GM19452 (cell line): Measurements from ENCODE around the gene CHCHD4.

Experiments used
- ATAC-seq: cut with Tn5 transposase; IDR thresholded peaks from one replicate; pipeline ENCODE4 v1.9.1; 2021; ENCODE audit not compliant: unreplicated experiment

Gene CHCHD4

DNA sequence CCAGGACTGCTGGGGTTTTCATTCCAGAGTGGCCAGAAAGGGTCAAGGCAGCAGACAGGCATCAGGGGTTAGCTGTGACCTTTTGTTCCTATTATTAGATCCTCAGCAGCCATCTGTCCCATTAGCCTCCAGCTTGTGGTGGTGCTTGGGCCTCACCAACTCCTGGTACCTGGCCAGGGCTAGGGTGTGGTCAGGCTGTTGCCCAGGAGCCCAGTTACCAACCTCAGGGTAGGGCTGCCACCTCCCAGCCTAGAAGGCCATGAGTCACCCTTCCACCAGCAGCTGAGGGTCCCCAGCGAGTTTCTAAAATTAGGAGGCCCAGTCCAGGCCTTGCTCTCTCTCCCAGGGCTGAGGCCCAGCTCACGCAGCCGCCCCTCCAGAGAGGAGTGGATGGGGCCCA lies 12.3 kb upstream of the CHCHD4 start:
- no peak for ATAC-seq

DNA sequence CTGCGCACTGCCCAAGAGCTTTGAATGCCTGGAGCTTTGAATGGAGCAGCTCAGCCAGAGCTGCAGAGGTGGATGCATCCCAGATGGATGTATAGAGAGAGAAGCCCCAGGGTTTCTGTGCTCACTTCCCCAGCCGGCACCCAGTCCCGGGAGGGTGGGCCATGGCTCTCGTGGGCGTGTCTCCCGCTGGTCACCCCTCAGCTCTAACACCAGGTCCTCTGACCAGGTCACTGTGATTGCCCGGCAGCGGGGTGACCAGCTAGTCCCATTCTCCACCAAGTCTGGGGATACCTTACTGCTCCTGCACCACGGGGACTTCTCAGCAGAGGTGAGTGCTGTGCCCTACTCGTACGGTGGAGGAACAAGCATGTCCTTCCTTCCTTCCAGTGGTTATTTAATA lies 10.9 kb upstream of the CHCHD4 start:
- no peak for ATAC-seq

DNA sequence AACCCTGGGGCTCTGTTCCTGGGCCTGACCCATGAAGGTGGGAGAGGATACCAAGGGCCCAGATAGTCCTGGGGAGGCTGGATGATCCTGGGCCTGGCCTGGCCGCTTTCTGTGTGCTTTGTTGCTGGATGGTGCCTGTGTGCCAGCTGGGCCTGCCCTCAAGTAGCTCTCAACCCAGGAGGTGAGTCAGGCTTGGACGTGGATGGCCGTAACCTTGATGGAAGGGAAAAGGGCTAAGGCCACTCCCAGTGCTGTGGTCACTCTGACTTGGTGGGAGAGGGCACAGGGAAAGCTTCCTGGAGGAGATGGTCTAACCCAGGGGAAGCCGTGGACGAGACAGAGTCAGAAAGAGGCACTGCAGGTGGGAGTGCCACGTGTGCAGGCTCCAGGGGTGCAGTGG lies 9.6 kb upstream of the CHCHD4 start:
- no peak for ATAC-seq

DNA sequence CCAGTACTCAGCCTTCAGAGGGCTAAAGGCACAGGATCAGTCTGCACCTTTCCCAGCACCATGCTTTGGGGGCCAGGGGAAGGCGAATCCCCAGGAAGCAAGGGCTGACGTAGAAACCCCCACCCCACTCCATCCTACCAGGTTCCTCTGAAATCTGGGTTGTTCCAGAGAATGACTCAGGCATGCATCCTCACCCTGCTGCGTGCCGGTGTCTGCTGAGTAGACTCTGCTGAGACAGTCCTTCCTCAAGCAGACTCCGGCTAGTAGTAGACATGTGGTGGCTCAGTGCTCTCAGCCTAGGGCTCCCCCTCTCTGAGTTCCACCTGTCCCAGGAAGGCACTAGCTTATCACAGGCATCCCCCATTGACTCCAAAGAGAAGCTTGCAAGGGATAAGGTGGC lies 9.2 kb upstream of the CHCHD4 start:
- ATAC-seq, result no peak

DNA sequence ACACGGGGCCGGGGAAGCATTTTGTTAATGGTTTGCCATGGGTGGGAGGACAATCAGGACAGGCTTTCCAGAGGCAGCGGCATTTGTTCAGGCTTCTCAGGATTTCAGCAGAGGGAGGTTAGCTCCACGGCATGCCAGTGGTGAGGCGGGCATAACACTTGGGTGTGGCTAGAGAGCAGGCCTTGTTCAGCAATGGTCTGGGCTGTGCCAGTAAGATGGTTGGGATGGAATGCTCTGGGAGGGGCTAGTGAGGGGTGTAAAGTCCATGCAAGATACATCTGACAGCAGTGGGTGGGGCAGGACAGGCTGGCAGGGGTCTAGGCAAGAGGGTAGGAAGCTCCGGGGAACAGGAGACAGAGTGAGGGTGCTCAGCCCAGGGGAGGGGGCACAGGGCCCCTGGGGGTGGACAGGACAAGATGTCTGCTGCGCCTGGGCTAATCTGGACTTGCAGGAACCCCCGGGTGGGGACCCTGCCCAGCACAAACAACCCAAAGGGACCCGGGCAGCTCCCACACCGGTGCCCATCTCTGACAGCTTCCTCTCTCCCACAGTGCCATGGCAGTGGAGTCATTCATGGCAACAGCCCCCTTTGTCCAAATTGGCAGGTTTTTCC lies 8.6 kb upstream of the CHCHD4 start:
- no peak for ATAC-seq

DNA sequence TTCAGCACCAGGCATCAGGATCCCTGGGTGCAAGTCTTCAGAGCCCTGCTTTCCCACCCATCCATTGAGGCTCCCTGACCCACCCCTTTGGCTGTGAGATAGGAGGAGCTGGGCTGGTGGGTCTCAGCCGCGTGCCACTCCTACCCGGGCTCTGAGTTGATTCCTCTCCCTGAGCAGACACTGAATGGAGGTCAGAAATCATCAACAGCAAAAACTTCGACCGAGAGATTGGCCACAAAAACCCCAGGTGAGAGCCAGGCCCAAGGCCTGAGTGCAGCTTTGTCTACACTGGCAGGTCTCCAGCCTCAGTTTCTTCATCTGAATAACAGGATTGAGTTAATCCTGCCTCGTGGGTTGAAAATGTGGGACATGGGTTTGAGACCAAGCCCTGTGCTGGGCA lies 8.0 kb upstream of the CHCHD4 start:
- ATAC-seq, result no peak

DNA sequence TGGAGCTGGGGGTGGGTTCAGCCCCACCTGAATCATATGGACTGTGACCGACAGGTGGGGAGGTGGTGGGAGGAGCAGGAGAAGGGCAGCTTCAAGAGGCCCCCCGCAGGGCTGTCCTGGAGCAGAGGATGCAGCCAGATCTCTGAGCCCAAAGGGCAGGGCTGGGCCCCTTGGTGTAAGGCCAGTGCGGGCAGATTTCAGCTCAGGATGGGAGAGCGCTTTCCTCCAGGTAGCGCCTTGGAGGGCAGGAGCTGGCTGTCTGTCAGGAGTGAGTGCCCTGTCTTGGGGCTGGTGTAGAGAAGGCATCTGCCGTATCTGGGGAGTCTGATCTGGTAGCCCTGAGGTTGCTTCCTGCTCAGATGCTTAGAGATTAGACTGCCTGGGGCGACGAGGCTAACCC lies 7.5 kb upstream of the CHCHD4 start:
- no peak for ATAC-seq

DNA sequence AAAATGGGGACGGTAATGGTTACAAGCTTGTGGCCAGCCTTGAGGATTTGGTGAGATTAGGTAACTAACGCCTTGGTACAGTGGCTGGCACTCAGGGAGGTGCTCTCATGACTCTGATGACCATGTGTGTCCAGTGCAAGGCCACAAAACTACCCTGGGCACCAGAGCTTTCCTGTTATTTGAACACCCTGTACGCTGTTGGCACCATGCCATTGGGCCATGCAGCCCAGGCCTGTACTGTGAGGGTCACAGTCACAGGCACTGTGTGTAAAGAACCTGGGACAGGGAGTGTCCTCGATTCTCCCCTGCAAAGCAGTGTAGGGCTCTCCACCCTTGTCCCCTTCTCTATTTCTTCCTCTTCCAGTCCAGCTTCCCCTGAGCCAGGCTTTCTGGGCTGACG lies 6.5 kb upstream of the CHCHD4 start:
- ATAC-seq, result no peak

DNA sequence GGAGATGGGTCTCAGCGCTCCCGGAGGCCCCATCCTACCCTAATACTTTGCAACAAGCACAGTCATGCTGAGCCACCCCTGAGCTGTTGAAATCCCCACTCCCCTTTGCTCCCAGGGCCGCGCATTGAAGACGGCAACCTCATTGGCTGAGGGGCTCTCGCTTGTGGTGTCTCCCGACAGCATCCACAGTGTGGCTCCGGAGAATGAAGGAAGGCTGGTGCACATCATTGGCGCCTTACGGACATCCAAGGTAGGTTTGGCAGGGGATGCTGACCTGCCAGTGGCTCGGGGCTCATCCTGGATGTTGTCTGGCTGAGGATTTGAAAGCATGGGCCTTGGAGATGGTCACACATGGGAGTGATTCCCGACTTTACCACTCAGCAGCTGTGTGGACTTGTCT lies 6.0 kb upstream of the CHCHD4 start:
- ATAC-seq, result no peak

DNA sequence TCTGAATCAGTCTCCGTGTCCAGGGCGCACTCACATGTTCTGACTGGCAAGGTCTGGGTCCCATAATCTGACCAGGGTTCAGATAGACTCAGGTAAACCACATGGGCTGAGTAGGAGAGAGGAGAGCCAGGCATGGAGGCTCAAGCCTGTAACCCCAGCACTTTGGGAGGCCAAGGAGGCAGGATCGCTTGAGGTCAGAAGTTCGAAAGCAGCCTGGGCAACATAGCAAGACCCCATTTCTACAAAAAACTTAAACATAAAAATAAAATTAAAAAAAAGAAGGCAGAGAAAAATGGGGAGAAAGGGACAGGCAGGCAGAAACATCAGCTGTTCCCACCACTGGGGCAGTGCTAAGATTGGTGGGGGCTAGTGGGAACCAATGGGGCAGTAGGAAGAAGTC lies 5.6 kb upstream of the CHCHD4 start:
- ATAC-seq, result no peak

DNA sequence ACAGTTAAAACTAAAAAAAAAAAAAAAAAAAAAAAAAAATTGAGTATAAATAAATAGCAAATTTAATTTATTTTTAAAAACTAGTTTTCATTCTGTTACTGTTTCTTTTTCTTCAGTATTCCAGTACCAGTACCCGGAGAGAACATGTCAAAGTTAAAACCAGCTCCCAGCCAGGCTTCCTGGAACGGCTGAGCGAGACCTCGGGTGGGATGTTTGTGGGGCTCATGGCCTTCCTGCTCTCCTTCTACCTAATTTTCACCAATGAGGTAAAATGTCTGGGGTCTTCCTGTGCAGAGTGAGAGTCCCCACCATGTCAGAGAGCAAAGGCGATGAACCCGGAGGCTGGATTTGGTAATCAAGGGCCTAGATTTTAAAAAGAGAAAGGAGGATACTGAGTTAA lies 4.6 kb upstream of the CHCHD4 start:
- ATAC-seq, result no peak

DNA sequence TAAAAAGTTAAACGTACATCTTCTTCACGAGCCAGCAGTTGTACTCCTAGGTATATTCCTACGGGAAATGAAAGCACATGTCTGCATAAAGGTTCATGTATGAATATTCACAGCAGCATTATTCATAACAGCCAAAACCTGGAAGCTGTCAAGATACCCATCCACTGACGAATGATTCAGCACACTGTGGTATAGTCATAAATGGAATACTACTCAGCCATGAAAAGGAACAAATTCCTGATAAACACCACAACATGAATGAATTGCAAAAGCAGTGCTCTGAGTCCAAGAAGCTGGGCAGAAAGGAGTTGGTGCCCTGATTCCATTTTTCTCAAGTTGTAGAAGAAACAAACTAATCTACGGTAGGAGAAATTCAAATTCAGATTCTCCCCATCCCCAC lies 4.1 kb upstream of the CHCHD4 start:
- ATAC-seq, result no peak

DNA sequence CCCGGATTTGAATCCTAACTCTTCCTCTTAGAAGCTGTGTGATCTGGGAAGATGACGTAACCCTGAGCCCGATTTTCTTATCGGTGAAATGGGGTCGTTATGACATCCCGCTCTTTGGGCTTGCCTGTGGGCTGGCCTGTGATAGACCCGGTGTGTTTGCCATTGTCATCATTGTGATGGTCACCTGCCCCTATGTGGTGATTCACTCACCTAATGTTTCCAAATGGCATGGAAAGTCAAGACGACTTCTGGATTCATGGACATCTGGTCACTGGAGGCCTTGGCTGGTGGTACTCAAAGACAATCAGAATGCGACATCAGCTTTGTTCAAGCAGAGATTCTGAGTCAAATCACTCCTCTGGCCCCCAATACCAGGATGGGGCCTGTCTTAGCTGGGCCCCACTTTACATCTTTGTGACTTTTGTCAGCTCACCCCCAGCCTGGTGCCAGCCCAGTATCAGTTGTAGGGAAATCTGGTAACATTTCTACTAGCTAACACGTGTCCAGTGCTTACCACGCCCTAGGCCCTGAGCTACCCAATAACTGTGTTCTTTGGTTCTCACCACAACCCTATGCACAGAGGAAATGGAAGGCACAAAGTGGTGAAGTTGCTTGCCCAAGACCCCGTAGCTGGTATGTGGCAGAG lies 3.0 kb upstream of the CHCHD4 start:
- ATAC-seq, result no peak

DNA sequence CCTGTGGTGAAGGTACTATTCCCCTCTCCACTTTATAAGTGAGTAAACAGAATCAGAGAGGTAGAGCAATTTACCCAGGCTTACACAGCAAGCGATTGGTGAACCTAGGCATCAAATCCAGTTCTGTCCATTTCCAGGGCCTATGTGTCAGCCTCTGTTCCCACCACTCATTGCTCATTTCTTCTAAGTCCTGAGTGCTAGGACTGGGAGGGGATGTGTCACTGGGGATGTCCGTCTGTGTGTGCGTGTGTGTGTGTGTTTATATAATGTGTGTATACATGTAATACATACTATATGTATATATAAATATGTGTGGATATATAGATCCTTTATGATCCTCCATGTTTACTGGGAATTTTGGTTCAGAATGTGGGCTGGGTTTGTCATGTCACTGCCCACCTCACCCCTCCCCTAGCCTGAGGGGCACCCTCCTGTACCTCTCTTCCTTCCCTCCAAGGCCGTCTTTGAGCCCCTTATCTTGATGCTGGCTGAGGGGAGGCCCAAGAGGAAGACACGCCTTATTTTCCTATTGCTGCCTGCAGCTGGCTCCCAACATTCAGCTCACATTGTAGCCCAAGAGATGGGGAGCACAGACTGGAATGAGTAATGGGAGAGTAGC lies 2.3 kb upstream of the CHCHD4 start:
- ATAC-seq, result no peak

DNA sequence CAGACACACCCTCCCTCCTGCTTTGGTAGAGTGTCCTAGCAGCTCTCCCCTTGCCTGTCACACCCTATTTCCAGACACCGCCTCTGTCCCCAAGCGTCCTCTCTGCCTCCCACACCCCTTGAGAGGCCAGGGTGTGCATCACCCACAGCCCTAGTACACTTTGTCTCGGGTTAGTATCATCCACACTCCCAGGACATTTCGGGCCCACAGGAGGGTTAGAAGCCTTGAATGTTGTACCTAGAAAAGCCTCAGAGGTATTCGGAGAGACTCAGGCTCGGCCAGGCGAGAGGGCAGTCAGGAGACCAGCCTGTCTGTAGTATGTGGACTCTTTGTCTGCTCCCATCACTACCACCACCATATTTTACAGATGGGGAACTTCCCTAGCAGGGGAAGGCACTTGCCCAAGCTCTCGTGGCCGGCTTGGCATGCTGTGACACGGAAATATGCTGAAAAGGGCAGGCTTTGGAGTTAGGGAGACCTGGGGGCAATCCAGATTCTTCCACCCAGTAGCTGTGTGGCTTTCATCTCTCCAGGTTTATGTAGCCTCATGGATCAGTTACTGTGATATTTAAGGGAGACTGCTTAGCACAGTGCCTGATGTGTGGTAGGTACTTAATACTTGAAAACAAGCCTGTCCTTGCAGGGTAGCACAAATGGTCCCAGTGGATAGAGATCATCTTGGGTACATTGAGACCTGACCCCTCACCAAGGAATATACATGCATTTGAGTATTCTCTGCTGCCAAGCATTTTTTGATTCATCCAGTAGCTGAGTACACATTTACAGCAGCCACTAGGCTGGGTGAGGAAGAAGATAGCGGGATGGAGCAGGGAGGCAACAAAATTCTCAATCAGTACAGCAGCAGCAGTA lies 1.6 kb upstream of the CHCHD4 start:
- no peak for ATAC-seq

DNA sequence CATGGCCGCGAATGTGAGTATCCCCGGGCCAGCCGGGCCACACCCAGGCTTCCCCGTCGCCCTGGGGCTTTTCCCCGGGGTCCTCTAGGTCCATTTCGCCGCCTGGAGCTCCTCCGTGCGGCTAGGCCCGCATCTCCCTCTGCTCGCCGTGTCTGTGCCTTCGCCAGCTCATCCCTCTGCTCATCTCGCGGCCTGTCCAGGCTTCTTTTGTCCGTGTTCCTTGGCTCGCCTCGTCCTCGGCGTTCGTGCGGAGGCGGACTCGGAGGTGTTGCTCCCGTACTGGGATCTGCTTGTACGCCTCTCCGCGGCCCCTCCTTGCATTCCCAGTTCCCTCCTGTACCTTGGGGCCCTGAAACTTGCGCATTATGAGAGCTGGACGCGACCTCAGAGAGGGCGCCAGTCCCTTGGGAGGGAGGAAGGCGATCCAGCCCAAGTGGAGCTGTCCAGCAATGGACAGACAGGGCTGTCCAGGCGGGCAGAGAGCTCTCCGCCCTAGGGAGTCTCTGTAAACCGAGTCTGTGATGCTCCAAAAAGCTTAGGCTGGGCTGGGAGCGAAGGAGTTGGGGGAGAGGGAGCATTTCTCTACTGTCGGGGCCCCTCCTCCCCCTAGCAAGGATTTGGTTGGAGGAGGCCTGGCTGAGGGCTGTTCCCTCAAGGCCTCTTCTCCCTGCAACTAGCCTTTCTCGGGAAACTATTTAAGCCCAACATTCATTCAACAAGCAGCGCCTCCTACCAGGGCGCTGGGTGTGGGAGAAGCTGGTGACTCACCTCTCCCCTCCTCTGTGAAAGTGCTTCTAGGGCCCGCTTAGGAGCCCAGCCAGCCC lies 735 bp upstream of the CHCHD4 start:
- peak; percentile 28 for ATAC-seq

DNA sequence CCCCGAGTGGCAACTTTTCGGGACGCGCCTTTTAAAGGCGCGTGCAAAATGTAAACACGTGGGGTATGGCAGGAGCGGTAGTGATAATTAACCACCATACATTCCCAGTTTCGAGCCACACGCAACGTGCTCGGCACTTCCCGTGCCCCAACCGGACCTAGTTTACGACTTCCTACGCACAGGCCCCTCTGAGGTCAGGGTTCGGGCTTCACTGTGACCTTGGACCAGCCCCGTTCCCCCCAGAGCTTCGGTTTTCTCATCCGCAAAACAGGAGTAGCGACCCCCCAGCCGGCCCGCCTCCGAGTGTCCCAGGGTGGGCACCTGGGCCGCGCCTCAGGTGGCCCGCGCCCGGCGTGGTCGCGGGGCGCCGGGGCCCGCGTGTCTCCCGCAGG lies 451 bp downstream of the CHCHD4 start:
- ATAC-seq, result peak; percentile 44

DNA sequence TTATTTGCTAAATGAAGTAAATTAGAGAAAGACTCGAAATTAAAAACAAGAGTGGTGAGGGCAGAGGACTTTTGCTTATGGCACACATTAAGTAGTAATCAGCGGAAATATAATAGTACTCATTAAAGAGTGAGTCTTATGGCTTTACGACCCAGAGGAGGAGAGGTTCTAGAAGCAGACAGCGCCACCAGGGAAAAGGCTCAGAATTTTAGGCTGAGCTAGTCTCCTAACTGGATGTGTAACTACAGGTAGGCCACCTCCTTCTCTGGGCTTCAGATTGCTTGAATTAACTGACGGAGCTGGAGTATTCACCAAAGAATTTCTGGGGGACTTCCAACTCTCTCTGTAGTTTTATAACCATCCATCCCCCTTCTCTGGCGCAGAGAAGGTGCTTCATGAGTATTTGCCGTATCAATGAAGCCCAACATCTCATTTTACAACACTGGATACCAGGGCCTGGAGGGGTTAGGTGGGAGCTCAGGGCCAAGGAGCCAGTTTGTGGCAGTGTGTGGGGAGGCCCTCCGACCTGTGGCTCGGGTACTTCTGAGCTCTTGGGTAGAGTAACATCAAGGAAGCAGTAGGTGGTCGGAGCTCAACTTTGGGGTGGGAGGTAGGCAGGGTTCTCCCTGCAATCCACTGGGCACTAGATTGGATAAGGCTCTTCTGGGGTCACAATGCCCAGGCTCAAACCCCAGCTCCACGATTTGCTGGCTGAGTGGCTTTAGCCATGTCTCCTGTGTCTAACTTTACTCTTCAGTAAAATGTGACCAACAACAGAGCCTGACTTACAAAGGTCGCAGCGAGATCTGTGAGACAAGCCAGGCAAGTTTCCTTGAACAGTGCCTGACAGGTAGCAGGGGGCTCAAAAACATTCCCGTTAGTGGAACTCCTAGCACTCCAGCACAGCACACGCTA lies 1.1 kb downstream of the CHCHD4 start:
- no peak for ATAC-seq

DNA sequence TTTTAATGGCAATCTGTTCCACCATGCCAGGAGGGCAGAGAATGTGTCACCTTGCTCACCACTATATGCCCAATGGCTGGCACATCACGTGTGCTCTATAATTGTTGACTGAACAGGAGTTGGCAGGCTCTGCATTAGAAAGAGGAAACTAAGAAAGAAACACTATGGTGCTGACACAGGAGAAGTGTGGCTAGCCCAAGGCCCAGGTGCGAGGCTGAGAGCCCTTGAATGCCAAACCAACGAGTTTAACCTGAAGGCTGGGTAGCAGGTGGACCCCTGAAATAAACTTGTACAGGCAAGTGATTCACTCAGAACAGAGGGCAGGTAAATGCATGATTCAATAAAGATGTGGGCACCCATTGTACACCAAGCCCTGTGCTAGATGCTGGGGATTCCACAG lies 2.4 kb downstream of the CHCHD4 start:
- ATAC-seq, result no peak

DNA sequence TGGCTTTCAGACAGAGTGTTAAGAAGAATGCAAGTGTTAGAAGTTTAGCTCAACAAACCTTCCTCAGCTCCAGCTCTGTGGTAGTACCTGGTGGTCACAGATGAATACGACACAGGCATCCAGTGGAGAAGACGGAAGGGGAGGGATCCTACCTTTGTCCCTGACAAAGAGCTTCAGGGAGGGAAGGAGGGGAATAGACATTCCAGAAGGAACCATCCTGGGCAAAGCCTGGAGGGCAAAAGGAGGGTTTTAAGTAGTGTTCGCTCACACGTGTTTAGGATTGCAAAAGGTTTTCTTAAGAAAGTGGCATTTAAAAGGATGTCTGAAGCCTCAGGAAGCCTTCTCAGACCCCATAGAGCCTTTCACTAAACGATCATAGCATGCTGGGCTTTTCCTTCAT lies 2.8 kb downstream of the CHCHD4 start:
- ATAC-seq, result no peak
